Keratinocyte (primary cell): Measurements from ENCODE around the gene VEZT. TPM values are rescaled to one million over a fixed set of nuclear protein-coding genes. Genes with fewer than 3 reads are reported as not detected.
A peak's percentile ranks its signal among the peaks of the same experiment; 100 is the strongest.

ENCODE experiments used
- DNase-seq: peaks from one replicate; pipeline ENCODE4 v3.0.0-alpha.2; 2011; ENCODE audit warnings: low read depth, missing footprints, low spot score
- FAIRE-seq: peaks from 2 replicates; lab custom pipeline; 2011; peaks lifted over from hg19 to GRCh38; lab: Jason Lieb, UNC
- H2AFZ ChIP-seq: 2 replicates; pipeline ENCODE4 v1.6.0; 2012; ENCODE audit warnings: low read length, control low read depth, inconsistent platforms; ENCODE audit not compliant: control insufficient read depth
- H3K27ac ChIP-seq: 2 replicates; pipeline ENCODE4 v1.5.1; 2011; ENCODE audit warnings: low read length; ENCODE audit not compliant: control insufficient read depth, insufficient read depth
- H3K27me3 ChIP-seq: 3 replicates; pipeline ENCODE4 v1.6.0; 2011; ENCODE audit warnings: low read length; ENCODE audit not compliant: control insufficient read depth, insufficient read depth; ENCODE audit errors: extremely low read depth
- H3K36me3 ChIP-seq, 2 experiments: 2 replicates in 1 of 2; 3 replicates in 1 of 2; pipeline ENCODE4 v1.5.1; 2011; ENCODE audit warnings: low read length in 2 of 2, mild to moderate bottlenecking in 1 of 2; ENCODE audit not compliant: control insufficient read depth in 2 of 2, insufficient read depth in 2 of 2; ENCODE audit errors: extremely low read depth in 1 of 2
- H3K4me1 ChIP-seq: 3 replicates; pipeline ENCODE4 v1.5.1; 2011; ENCODE audit warnings: low read length; ENCODE audit not compliant: control insufficient read depth, insufficient read depth; ENCODE audit errors: extremely low read depth
- H3K4me2 ChIP-seq: 3 replicates; pipeline ENCODE4 v1.6.0; 2011; ENCODE audit warnings: low read depth, low read length; ENCODE audit not compliant: control insufficient read depth, insufficient read depth; ENCODE audit errors: extremely low read depth
- H3K4me3 ChIP-seq, 3 experiments: fragments of 200-600 bp in 1 of 3; sonication (generic) in 1 of 3; 2 replicates in 2 of 3; 3 replicates in 1 of 3; pipeline ENCODE4 v1.5.1; 2011 to 2016; ENCODE audit warnings: low read length in 3 of 3, mild to moderate bottlenecking in 3 of 3, control low read depth in 2 of 3, inconsistent platforms in 1 of 3, low read depth in 1 of 3, mixed read lengths in 1 of 3, mixed run types in 1 of 3, moderate library complexity in 1 of 3; ENCODE audit not compliant: control insufficient read depth in 2 of 3, insufficient read depth in 2 of 3; ENCODE audit errors: extremely low read depth in 1 of 3
- H3K79me2 ChIP-seq: 2 replicates; pipeline ENCODE4 v1.6.0; 2012; ENCODE audit warnings: low read length; ENCODE audit not compliant: control insufficient read depth, insufficient read depth
- H3K9ac ChIP-seq: 3 replicates; pipeline ENCODE4 v1.6.0; 2011; ENCODE audit warnings: low read length; ENCODE audit not compliant: control insufficient read depth, insufficient read depth; ENCODE audit errors: extremely low read depth
- H3K9me1 ChIP-seq: 3 replicates; pipeline ENCODE4 v1.6.0; 2011; ENCODE audit warnings: low read length; ENCODE audit not compliant: control insufficient read depth, insufficient read depth; ENCODE audit errors: extremely low read depth
- H3K9me3 ChIP-seq: 2 replicates; pipeline ENCODE4 v1.5.1; 2012; ENCODE audit warnings: low read depth, low read length; ENCODE audit not compliant: control insufficient read depth
- H4K20me1 ChIP-seq: 3 replicates; pipeline ENCODE4 v1.6.0; 2011; ENCODE audit warnings: low read length; ENCODE audit not compliant: control insufficient read depth, insufficient read depth; ENCODE audit errors: extremely low read depth
- EZH2 ChIP-seq: IDR thresholded peaks from one replicate; pipeline ENCODE4 v1.6.1; 2012; ENCODE audit warnings: inconsistent platforms, mild to moderate bottlenecking, low read length, moderate library complexity
- dilution Hi-C: fragments of 300-500 bp; cut with MboI; formaldehyde crosslinking; loops from one replicate; pipeline ENCODE4 v1.7.0; 2020; ENCODE audit warnings: low sequenced_read_pairs; ENCODE audit not compliant: extremely low pct_ligation_motif_present
- polyA plus RNA-seq, 5 experiments: library from polyadenylated mRNA; depleted of rRNA in 3 of 5; stranded (reverse) in 3 of 5; stranded (forward) in 1 of 5; unstranded in 1 of 5; fragments of >200 nt; gene quantifications; 1 replicate in 1 of 5; 2 replicates in 3 of 5; 3 replicates in 1 of 5; pipeline versions ENCODE4 v1.2.1 to v1.2.3, GENCODE V29; 2011 to 2012; ENCODE audit warnings: missing spikeins in 2 of 5, low read depth in 1 of 5, low replicate concordance in 1 of 5
- TF ChIP-seq, protein P1 (sequence below), 3 experiments: IDR thresholded peaks in 1 of 3; conservative IDR thresholded peaks in 1 of 3; optimal IDR thresholded peaks in 1 of 3; 2 replicates in 2 of 3; 3 replicates in 1 of 3; pipeline versions ENCODE3 to v1.5.1; 2011; ENCODE audit warnings: low read length in 3 of 3, mild to moderate bottlenecking in 3 of 3, moderate library complexity in 2 of 3, control low read depth in 1 of 3, inconsistent platforms in 1 of 3; ENCODE audit not compliant: insufficient read depth in 2 of 3; ENCODE audit errors: extremely low read depth in 1 of 3

Gene VEZT
- polyA plus RNA-seq, 1 donor (not counting 4 experiments of a cell fraction or from before 2014, with no cell fraction given) = 169 TPM

DNA sequence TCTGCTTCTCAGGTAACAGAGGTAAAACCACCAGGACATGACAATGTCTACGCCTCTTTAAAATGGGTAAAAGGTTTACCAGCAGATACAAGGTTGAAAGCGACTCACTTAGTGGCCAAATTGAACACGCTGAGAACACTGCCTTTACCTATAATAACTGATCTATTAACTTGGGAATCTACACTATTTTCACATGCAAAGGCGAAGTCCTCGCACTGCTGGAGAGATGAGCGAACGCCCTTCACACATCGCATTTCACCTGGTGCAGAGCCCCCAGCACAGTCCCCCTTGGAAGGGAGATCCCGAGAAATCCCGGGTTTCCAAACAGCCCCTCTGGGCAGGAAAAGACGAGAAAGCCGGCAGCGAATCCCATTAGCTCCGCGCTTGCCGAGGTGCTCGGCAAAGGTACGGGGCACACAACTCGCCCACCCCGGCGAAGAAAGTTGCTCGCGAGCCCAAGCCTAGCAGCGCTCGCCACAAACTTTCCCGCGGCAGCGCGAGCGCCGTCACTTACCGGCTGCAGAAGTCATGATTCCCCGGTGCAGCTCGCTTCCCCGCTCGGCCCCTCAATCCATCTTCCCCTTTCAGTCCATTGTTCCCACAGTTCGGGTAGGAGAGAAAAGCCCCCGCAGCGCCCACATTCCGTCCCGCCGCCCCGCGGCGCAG lies 763 bp upstream of the VEZT start:
- Histone ChIP-seq H2AFZ (peak overlapping the region; percentile 23), H3K36me3 (peaks cover 0 to 4% of the 10 kb centered on the region in 2 experiments), H3K27ac (peak overlapping the region; percentile 98), H3K4me1 (peaks cover 49% of the 10 kb centered on the region), H3K4me3 (peak overlapping the region; percentile 62 to 98 (median 97)), H3K9me3 (no peaks in the 10 kb centered on the region), H4K20me1 (no peaks in the 10 kb centered on the region), H3K4me2 (peak overlapping the region; percentile 94), H3K27me3 (no peaks in the 10 kb centered on the region), H3K9me1 (no peaks in the 10 kb centered on the region), H3K9ac (peak overlapping the region; percentile 99), H3K79me2 (peaks cover 92% of the 10 kb centered on the region)
- DNase-seq (no peak), FAIRE-seq (no peak)
- dilution Hi-C loops = no loop called here
- no peak for TF ChIP-seq EZH2
- TF ChIP-seq, protein P1, sequence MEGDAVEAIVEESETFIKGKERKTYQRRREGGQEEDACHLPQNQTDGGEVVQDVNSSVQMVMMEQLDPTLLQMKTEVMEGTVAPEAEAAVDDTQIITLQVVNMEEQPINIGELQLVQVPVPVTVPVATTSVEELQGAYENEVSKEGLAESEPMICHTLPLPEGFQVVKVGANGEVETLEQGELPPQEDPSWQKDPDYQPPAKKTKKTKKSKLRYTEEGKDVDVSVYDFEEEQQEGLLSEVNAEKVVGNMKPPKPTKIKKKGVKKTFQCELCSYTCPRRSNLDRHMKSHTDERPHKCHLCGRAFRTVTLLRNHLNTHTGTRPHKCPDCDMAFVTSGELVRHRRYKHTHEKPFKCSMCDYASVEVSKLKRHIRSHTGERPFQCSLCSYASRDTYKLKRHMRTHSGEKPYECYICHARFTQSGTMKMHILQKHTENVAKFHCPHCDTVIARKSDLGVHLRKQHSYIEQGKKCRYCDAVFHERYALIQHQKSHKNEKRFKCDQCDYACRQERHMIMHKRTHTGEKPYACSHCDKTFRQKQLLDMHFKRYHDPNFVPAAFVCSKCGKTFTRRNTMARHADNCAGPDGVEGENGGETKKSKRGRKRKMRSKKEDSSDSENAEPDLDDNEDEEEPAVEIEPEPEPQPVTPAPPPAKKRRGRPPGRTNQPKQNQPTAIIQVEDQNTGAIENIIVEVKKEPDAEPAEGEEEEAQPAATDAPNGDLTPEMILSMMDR (optimal IDR thresholded peaks at IDR 0.05 in 1 of 3, IDR thresholded peaks at IDR 0.05 in 1 of 3, conservative IDR thresholded peaks at IDR 0.05 in 1 of 3; ENCODE audit: extremely low read depth in 1 of 3, insufficient read depth in 2 of 3, low read length in 3 of 3) = no peak

DNA sequence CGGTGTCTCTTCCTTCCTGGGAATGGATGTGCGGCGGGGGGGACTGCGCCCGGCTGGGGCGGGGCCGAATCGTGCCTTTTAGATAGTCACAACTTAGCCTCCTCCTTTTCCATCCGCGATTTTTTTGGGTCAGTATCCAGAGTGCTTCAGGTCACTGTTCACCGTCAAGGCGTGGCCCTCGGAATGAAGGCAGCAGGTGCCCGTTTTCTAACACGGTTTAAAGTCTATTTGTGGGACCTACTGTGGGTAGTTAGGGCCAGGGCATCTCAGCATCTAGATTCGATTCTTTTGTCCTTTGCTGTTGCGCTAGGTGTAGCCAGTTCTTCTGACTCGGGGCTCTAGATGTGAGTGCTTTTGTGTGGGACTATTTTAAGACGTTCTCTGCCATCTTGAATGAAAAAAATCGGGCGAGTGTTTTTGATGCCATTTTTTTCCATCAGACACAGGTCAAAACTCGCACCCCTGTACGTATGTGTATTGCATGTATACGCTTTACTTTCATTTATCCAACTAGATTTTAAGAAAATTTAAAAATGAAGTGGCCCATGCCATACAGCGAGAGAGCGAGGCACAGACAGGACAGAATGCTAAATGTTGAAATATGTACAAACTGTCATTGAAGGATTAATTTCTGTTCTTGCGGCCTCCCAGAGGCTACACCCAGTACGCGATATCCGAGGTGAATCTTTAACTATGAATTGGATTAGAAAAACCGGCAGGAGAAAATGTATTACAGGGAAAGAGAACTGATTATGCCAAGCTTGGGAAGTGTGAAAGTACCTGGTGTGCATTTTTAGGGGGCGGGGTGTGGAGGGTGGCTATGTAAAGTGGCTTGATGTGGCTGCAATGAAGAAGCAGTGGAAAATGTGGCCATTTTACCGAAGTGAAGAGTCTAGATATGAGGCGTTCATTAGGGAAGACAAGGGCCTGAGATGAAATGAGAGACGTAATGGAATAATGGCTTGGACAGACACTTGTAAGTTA lies 835 bp downstream of the VEZT start:
- peaks cover 36% of the 10 kb centered on the region for H3K4me1 ChIP-seq
- H3K27me3 ChIP-seq = no peaks in the 10 kb centered on the region
- no peak for TF ChIP-seq EZH2
- TF ChIP-seq, protein P1 (optimal IDR thresholded peaks at IDR 0.05 in 1 of 3, IDR thresholded peaks at IDR 0.05 in 1 of 3, conservative IDR thresholded peaks at IDR 0.05 in 1 of 3; ENCODE audit: extremely low read depth in 1 of 3, insufficient read depth in 2 of 3, low read length in 3 of 3) = no peak
- FAIRE-seq (peak; percentile 60), DNase-seq (no peak)
- H2AFZ ChIP-seq = peak overlapping the region; percentile 79
- H3K79me2 ChIP-seq = peaks cover 92% of the 10 kb centered on the region
- peak overlapping the region; percentile 90 for H3K4me2 ChIP-seq
- peaks cover 0 to 4% of the 10 kb centered on the region in 2 experiments for H3K36me3 ChIP-seq
- no peaks in the 10 kb centered on the region for H3K9me1 ChIP-seq
- H3K4me3 ChIP-seq = peak overlapping the region; percentile 62 to 100 (median 83)
- H3K27ac ChIP-seq = peak overlapping the region; percentile 89
- H3K9me3 ChIP-seq = no peaks in the 10 kb centered on the region
- peak overlapping the region; percentile 91 for H3K9ac ChIP-seq
- dilution Hi-C loops = no loop called here
- H4K20me1 ChIP-seq = no peaks in the 10 kb centered on the region
